WTC11 (cell line): ENCODE results near the gene MRPL55. TPM values are rescaled to one million over a fixed set of nuclear protein-coding genes. Genes with fewer than 3 reads are reported as not detected.

ENCODE experiments used
- ATAC-seq: fragments of 200-7000 bp; cut with Tn5 transposase; 2 replicates; pipeline ENCODE4 v1.10.0; 2021; ENCODE audit warnings: mild to moderate bottlenecking, moderate library complexity
- CTCF ChIA-PET: fragments of 300-600 bp; sonication (Branson Sonifier 250); formaldehyde crosslinking; loops from one replicate; lab custom pipeline; 2021; ENCODE audit warnings: antibody characterized with exemption; lab: Charles Lee
- POLR2A ChIA-PET: fragments of 350-600 bp; sonication (Branson Sonifier 250); formaldehyde crosslinking; loops from one replicate; lab custom pipeline; 2021; ENCODE audit warnings: antibody characterized with exemption; lab: Charles Lee
- DNase-seq: peaks from one replicate; pipeline ENCODE4 v3.0.0; 2021; ENCODE audit warnings: low spot score
- H3K27ac Mint-ChIP-seq: 2 replicates; pipeline ENCODE4 v1.8.0; 2021; ENCODE audit warnings: mixed read lengths
- H3K27me3 Mint-ChIP-seq: 2 replicates; pipeline ENCODE4 v1.8.0; 2021; ENCODE audit warnings: low read depth, mild to moderate bottlenecking, moderate library complexity, mixed read lengths
- H3K36me3 Mint-ChIP-seq: 2 replicates; pipeline ENCODE4 v1.8.0; 2021; ENCODE audit warnings: mixed read lengths
- H3K4me1 Mint-ChIP-seq: 2 replicates; pipeline ENCODE4 v1.8.0; 2022; ENCODE audit warnings: mixed read lengths
- H3K4me3 Mint-ChIP-seq: 2 replicates; pipeline ENCODE4 v1.8.0; 2021; ENCODE audit warnings: mild to moderate bottlenecking, moderate library complexity, mixed read lengths
- H3K9me3 Mint-ChIP-seq: 2 replicates; pipeline ENCODE4 v1.8.0; 2021; ENCODE audit warnings: mixed read lengths
- ATF1 ChIP-seq: sonication (generic); formaldehyde crosslinking; IDR thresholded peaks from 2 replicates; pipeline ENCODE4 v1.8.1; 2023; ENCODE audit warnings: mild to moderate bottlenecking, moderate library complexity, missing genetic modification reagents
- E2F5 ChIP-seq: sonication (generic); formaldehyde crosslinking; IDR thresholded peaks from 2 replicates; pipeline ENCODE4 v1.8.1; 2022; ENCODE audit warnings: mild to moderate bottlenecking, moderate library complexity, missing genetic modification reagents
- GTF2I ChIP-seq: fragments of 250-450 bp; sonication (Bioruptor Pico); conservative IDR thresholded peaks from 2 replicates; pipeline ENCODE4 v1.4.0; 2021; ENCODE audit warnings: mild to moderate bottlenecking
- HMGXB4 ChIP-seq: sonication (generic); formaldehyde crosslinking; IDR thresholded peaks from 2 replicates; pipeline ENCODE4 v1.8.1; 2023; ENCODE audit warnings: mild to moderate bottlenecking, moderate library complexity, missing genetic modification reagents
- NFYB ChIP-seq: sonication (generic); formaldehyde crosslinking; conservative IDR thresholded peaks from 2 replicates; pipeline ENCODE4 v1.8.0; 2022; ENCODE audit warnings: low read depth, missing genetic modification reagents
- NR1H2 ChIP-seq: sonication (generic); formaldehyde crosslinking; IDR thresholded peaks from 2 replicates; pipeline ENCODE4 v1.9.0; 2021; ENCODE audit warnings: mild to moderate bottlenecking, moderate library complexity, missing genetic modification reagents
- TCF7 ChIP-seq: sonication (generic); formaldehyde crosslinking; IDR thresholded peaks from 2 replicates; pipeline ENCODE4 v1.8.0; 2022; ENCODE audit warnings: mild to moderate bottlenecking, low read depth, missing genetic modification reagents, moderate library complexity
- TEAD1 ChIP-seq: sonication (generic); formaldehyde crosslinking; IDR thresholded peaks from 2 replicates; pipeline ENCODE4 v1.8.0; 2022; ENCODE audit warnings: mild to moderate bottlenecking, missing genetic modification reagents
- ZNF138 ChIP-seq: sonication (generic); formaldehyde crosslinking; conservative IDR thresholded peaks from 2 replicates; pipeline ENCODE4 v1.8.1; 2022; ENCODE audit warnings: mild to moderate bottlenecking, moderate library complexity, missing genetic modification reagents
- ZNF396 ChIP-seq: fragments of 250-450 bp; sonication (Bioruptor Pico); IDR thresholded peaks from 2 replicates; pipeline ENCODE4 v1.8.0; 2021; ENCODE audit warnings: mild to moderate bottlenecking, moderate library complexity, borderline replicate concordance
- ZNF416 ChIP-seq: fragments of 250-450 bp; sonication (Bioruptor Pico); IDR thresholded peaks from 2 replicates; pipeline ENCODE4 v1.9.0; 2021; ENCODE audit warnings: mild to moderate bottlenecking, inconsistent platforms
- total RNA-seq: library from RNA; stranded (reverse); gene quantifications from 3 replicates; pipeline ENCODE4 v1.2.3, GENCODE V29; 2021
- TF ChIP-seq, protein P1 (sequence below): sonication (generic); formaldehyde crosslinking; IDR thresholded peaks from 2 replicates; pipeline ENCODE4 v1.8.1; 2022; ENCODE audit warnings: low read depth, mild to moderate bottlenecking, moderate library complexity, missing genetic modification reagents, borderline replicate concordance
- TF ChIP-seq, protein P2 (sequence below): sonication (generic); formaldehyde crosslinking; IDR thresholded peaks from 2 replicates; pipeline ENCODE4 v1.8.1; 2022; ENCODE audit warnings: mild to moderate bottlenecking, missing genetic modification reagents, moderate library complexity, borderline replicate concordance
- TF ChIP-seq, protein P3 (sequence below): sonication (generic); formaldehyde crosslinking; IDR thresholded peaks from 2 replicates; pipeline ENCODE4 v1.8.1; 2023; ENCODE audit warnings: mild to moderate bottlenecking, missing genetic modification reagents
- TF ChIP-seq, protein P4 (sequence below): sonication (generic); formaldehyde crosslinking; IDR thresholded peaks from 2 replicates; pipeline ENCODE4 v1.8.1; 2022; ENCODE audit warnings: missing genetic modification reagents, borderline replicate concordance
- TF ChIP-seq, protein P5 (sequence below): sonication (generic); formaldehyde crosslinking; IDR thresholded peaks from 2 replicates; pipeline ENCODE4 v1.8.0; 2022; ENCODE audit warnings: missing genetic modification reagents

MRPL55 gene
- total RNA-seq, 1 experiment from 2014 or later: 66.9 TPM

- TF ChIP-seq TEAD1 (CRISPR knock-in tag) (no peak), NR1H2 (no peak), ATF1 (CRISPR knock-in tag) (no peak), ZNF416 (CRISPR knock-in tag) (no peak)
- TF ChIP-seq, protein P1, sequence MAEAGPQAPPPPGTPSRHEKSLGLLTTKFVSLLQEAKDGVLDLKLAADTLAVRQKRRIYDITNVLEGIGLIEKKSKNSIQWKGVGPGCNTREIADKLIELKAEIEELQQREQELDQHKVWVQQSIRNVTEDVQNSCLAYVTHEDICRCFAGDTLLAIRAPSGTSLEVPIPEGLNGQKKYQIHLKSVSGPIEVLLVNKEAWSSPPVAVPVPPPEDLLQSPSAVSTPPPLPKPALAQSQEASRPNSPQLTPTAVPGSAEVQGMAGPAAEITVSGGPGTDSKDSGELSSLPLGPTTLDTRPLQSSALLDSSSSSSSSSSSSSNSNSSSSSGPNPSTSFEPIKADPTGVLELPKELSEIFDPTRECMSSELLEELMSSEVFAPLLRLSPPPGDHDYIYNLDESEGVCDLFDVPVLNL: no peak
These were observed 22.7 kb upstream of the MRPL55 start (continued) for GRCh38 chr1:228131766-228132165.

DNA sequence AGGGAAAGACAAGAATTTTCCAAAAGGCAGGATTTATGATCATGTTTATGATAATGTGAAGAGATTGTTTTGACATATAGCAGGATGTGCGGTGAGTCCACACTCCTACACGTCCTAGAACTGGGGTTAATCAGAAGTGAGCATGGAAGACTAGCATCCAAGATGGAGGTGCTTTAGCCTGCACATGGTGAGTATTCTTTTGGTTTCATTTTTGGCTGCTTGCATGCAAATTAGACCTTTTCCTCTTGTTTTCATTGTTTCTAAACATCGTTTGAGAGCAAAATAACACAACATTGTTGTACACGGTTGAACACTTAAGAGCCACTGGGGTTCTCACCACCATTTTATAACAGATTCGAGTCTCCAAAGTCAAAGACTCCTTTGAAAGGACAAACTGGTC lies 16.1 kb upstream of the MRPL55 start:
- ChIA-PET CTCF (interaction anchor here (0.7 to 1.5 kb wide), 2 partner anchors 40 to 121 kb away, joined by 3 to 6 read pairs; no protein-coding TSS in a partner anchor), POLR2A (no interaction called here)
- Mint-ChIP-seq H3K4me3 (no peak overlapping the region), H3K4me1 (no peaks in the 10 kb centered on the region), H3K27ac (no peak overlapping the region), H3K27me3 (peaks cover 91% of the 10 kb centered on the region), H3K9me3 (peaks cover 12% of the 10 kb centered on the region), H3K36me3 (no peaks in the 10 kb centered on the region)
- no peak for DNase-seq
- no peak for ATAC-seq
- no peak for TF ChIP-seq NFYB (CRISPR knock-in tag)
- TF ChIP-seq E2F5 (CRISPR knock-in tag): no peak
- TF ChIP-seq, protein P2, sequence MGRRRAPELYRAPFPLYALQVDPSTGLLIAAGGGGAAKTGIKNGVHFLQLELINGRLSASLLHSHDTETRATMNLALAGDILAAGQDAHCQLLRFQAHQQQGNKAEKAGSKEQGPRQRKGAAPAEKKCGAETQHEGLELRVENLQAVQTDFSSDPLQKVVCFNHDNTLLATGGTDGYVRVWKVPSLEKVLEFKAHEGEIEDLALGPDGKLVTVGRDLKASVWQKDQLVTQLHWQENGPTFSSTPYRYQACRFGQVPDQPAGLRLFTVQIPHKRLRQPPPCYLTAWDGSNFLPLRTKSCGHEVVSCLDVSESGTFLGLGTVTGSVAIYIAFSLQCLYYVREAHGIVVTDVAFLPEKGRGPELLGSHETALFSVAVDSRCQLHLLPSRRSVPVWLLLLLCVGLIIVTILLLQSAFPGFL (CRISPR knock-in tag): no peak
- no peak for TF ChIP-seq ZNF396 (CRISPR knock-in tag)
- TF ChIP-seq GTF2I: no peak
- no peak for TF ChIP-seq HMGXB4 (CRISPR knock-in tag)
- TF ChIP-seq, protein P3, sequence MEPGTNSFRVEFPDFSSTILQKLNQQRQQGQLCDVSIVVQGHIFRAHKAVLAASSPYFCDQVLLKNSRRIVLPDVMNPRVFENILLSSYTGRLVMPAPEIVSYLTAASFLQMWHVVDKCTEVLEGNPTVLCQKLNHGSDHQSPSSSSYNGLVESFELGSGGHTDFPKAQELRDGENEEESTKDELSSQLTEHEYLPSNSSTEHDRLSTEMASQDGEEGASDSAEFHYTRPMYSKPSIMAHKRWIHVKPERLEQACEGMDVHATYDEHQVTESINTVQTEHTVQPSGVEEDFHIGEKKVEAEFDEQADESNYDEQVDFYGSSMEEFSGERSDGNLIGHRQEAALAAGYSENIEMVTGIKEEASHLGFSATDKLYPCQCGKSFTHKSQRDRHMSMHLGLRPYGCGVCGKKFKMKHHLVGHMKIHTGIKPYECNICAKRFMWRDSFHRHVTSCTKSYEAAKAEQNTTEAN (CRISPR knock-in tag): no peak
- TF ChIP-seq, protein P4, sequence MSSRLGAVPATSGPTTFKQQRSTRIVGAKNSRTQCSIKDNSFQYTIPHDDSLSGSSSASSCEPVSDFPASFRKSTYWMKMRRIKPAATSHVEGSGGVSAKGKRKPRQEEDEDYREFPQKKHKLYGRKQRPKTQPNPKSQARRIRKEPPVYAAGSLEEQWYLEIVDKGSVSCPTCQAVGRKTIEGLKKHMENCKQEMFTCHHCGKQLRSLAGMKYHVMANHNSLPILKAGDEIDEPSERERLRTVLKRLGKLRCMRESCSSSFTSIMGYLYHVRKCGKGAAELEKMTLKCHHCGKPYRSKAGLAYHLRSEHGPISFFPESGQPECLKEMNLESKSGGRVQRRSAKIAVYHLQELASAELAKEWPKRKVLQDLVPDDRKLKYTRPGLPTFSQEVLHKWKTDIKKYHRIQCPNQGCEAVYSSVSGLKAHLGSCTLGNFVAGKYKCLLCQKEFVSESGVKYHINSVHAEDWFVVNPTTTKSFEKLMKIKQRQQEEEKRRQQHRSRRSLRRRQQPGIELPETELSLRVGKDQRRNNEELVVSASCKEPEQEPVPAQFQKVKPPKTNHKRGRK (CRISPR knock-in tag): no peak
- no peak for TF ChIP-seq TCF7 (CRISPR knock-in tag)
- TF ChIP-seq, protein P5, sequence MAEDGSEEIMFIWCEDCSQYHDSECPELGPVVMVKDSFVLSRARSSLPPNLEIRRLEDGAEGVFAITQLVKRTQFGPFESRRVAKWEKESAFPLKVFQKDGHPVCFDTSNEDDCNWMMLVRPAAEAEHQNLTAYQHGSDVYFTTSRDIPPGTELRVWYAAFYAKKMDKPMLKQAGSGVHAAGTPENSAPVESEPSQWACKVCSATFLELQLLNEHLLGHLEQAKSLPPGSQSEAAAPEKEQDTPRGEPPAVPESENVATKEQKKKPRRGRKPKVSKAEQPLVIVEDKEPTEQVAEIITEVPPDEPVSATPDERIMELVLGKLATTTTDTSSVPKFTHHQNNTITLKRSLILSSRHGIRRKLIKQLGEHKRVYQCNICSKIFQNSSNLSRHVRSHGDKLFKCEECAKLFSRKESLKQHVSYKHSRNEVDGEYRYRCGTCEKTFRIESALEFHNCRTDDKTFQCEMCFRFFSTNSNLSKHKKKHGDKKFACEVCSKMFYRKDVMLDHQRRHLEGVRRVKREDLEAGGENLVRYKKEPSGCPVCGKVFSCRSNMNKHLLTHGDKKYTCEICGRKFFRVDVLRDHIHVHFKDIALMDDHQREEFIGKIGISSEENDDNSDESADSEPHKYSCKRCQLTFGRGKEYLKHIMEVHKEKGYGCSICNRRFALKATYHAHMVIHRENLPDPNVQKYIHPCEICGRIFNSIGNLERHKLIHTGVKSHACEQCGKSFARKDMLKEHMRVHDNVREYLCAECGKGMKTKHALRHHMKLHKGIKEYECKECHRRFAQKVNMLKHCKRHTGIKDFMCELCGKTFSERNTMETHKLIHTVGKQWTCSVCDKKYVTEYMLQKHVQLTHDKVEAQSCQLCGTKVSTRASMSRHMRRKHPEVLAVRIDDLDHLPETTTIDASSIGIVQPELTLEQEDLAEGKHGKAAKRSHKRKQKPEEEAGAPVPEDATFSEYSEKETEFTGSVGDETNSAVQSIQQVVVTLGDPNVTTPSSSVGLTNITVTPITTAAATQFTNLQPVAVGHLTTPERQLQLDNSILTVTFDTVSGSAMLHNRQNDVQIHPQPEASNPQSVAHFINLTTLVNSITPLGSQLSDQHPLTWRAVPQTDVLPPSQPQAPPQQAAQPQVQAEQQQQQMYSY: no peak
- TF ChIP-seq ZNF416 (CRISPR knock-in tag): no peak
- TF ChIP-seq ZNF138 (CRISPR knock-in tag): no peak
